Tibial nerve (tissue), 4 donors: ENCODE measurements around the gene RASL10A. TPM values are rescaled to one million over a fixed set of nuclear protein-coding genes. Genes with fewer than 3 reads are reported as not detected.

Source experiments
- DNase-seq, 2 donors: peaks; one replicate each; pipeline ENCODE4 v3.0.0-alpha.2; 2019; ENCODE audit warnings: low spot score in 2 of 2
- H3K27ac ChIP-seq, 4 donors: fragments of 200-600 bp; sonication (generic) in 3 of 4; one replicate each; pipeline ENCODE4 v1.5.1; 2017 to 2019; ENCODE audit warnings: mild to moderate bottlenecking in 1 of 4
- H3K27me3 ChIP-seq, 2 donors: fragments of 200-600 bp; sonication (generic) in 1 of 2; one replicate each; pipeline versions ENCODE4 v1.5.1 to v1.6.0; 2017 to 2019
- H3K36me3 ChIP-seq, 3 donors: fragments of 200-600 bp; sonication (generic); one replicate each; pipeline ENCODE4 v1.5.1; 2018 to 2019
- H3K4me1 ChIP-seq, 4 donors: fragments of 200-600 bp; sonication (generic) in 3 of 4; one replicate each; pipeline ENCODE4 v1.5.1; 2017 to 2019
- H3K4me3 ChIP-seq, 4 donors: fragments of 200-600 bp; sonication (generic) in 3 of 4; one replicate each; pipeline ENCODE4 v1.5.1; 2017 to 2019; ENCODE audit warnings: mild to moderate bottlenecking in 1 of 4, moderate library complexity in 1 of 4
- H3K9me3 ChIP-seq, 4 donors: fragments of 200-600 bp; sonication (generic) in 3 of 4; one replicate each; pipeline ENCODE4 v1.5.1; 2017 to 2019
- EP300 ChIP-seq, 2 donors: sonication (generic); formaldehyde crosslinking; IDR thresholded peaks; one replicate each; pipeline ENCODE4 v1.6.1; 2017; ENCODE audit warnings: antibody characterized with exemption in 2 of 2, mild to moderate bottlenecking in 1 of 2
- POLR2A ChIP-seq, 2 donors: fragments of 450-650 bp; IDR thresholded peaks; one replicate each; pipeline ENCODE4 v1.6.1; 2017; ENCODE audit warnings: antibody characterized with exemption in 2 of 2, mild to moderate bottlenecking in 2 of 2, moderate library complexity in 2 of 2
- WGBS, 2 donors: methylation state at CpG; one replicate each; pipeline ENCODE4 v1.1.5; 2018; 5-methylcytosine and 5-hydroxymethylcytosine counted together
- total RNA-seq, 4 donors: library from RNA; depleted of rRNA; stranded (reverse); fragments of >200 nt; gene quantifications; one replicate each; pipeline ENCODE4 v1.1.0, GENCODE V29; 2016
- TF ChIP-seq, protein P1 (sequence below), 5 experiments: fragments of 200-600 bp in 3 of 5; fragments of 450-650 bp in 2 of 5; sonication (generic) in 3 of 5; IDR thresholded peaks; one replicate each; pipeline ENCODE4 v1.5.1; 2016 to 2019; ENCODE audit warnings: antibody characterized with exemption in 5 of 5, mild to moderate bottlenecking in 3 of 5, moderate library complexity in 2 of 5

Gene RASL10A
- total RNA-seq, 4 donors from 2014 or later, result 2.2 to 6.6 (median 3.3) TPM; not detected in 1

DNA sequence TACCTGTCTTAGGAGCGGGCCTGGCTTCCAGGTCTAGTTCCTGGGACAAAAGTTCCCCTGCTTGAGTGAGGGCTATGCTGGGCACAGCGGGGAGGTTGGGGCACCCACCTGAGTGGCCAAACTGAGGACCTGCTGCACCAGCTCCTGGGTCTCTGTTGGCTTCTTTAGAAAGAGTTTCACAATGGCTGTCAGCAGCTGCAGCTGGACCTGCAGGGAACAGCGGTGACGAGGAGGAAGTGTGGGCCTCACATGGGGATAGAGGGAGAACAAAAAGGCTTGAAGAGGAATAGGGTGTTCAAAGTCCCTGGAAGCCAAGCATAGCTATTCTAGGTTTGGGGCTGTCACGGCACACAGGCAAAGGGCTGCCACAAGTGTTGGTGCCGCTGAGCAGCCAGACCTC lies 26.7 kb upstream of the RASL10A start:
- DNase-seq, result no peak
- Histone ChIP-seq H3K36me3 (peaks cover 0 to 100% (median 47%) of the 10 kb centered on the region in 3 donors), H3K27ac (no peak overlapping the region), H3K9me3 (no peaks in the 10 kb centered on the region), H3K4me3 (no peak overlapping the region), H3K27me3 (no peaks in the 10 kb centered on the region), H3K4me1 (no peaks in the 10 kb centered on the region)
- TF ChIP-seq, protein P1, sequence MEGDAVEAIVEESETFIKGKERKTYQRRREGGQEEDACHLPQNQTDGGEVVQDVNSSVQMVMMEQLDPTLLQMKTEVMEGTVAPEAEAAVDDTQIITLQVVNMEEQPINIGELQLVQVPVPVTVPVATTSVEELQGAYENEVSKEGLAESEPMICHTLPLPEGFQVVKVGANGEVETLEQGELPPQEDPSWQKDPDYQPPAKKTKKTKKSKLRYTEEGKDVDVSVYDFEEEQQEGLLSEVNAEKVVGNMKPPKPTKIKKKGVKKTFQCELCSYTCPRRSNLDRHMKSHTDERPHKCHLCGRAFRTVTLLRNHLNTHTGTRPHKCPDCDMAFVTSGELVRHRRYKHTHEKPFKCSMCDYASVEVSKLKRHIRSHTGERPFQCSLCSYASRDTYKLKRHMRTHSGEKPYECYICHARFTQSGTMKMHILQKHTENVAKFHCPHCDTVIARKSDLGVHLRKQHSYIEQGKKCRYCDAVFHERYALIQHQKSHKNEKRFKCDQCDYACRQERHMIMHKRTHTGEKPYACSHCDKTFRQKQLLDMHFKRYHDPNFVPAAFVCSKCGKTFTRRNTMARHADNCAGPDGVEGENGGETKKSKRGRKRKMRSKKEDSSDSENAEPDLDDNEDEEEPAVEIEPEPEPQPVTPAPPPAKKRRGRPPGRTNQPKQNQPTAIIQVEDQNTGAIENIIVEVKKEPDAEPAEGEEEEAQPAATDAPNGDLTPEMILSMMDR (IDR thresholded peaks at IDR 0.05), result no peak
- TF ChIP-seq EP300 (IDR thresholded peaks at IDR 0.05), result no peak
- TF ChIP-seq POLR2A (IDR thresholded peaks at IDR 0.05), result no peak
- 89 to 95% methylated on average over 5 to 6 of the region's 6 CpGs for WGBS, 2 donors

GRCh38 chr22:29341849-29342127 lies 26.3 kb upstream of the RASL10A start:
- no peak overlapping the region for H3K4me3 ChIP-seq
- H3K9me3 ChIP-seq, result no peaks in the 10 kb centered on the region
- H3K27me3 ChIP-seq, result no peaks in the 10 kb centered on the region
- H3K27ac ChIP-seq, result no peak overlapping the region
- no peak for DNase-seq
- H3K36me3 ChIP-seq, result peaks cover 0 to 100% (median 47%) of the 10 kb centered on the region in 3 donors
- WGBS, 2 donors, result 77 to 100% methylated on average over 1 to 2 of the region's 2 CpGs
- TF ChIP-seq, protein P1 (IDR thresholded peaks at IDR 0.05), result no peak
- TF ChIP-seq POLR2A (IDR thresholded peaks at IDR 0.05), result no peak
- TF ChIP-seq EP300 (IDR thresholded peaks at IDR 0.05), result no peak
- H3K4me1 ChIP-seq, result no peaks in the 10 kb centered on the region

- 90 to 93% methylated on average over 24 to 25 of the region's 25 CpGs for WGBS, 2 donors
- H3K36me3 ChIP-seq, result peaks cover 0 to 100% (median 47%) of the 10 kb centered on the region in 3 donors
- H3K4me1 ChIP-seq, result no peaks in the 10 kb centered on the region
- H3K27me3 ChIP-seq, result no peaks in the 10 kb centered on the region
- TF ChIP-seq EP300 (IDR thresholded peaks at IDR 0.05) (no peak), POLR2A (IDR thresholded peaks at IDR 0.05) (no peak)
- TF ChIP-seq, protein P1 (IDR thresholded peaks at IDR 0.05), result no peak
- H3K27ac ChIP-seq, result no peak overlapping the region
- H3K4me3 ChIP-seq, result no peak overlapping the region
- DNase-seq, result no peak
- no peaks in the 10 kb centered on the region for H3K9me3 ChIP-seq
Measured at GRCh38 chr22:29341056-29341848, 25.8 kb upstream of the RASL10A start.

DNA sequence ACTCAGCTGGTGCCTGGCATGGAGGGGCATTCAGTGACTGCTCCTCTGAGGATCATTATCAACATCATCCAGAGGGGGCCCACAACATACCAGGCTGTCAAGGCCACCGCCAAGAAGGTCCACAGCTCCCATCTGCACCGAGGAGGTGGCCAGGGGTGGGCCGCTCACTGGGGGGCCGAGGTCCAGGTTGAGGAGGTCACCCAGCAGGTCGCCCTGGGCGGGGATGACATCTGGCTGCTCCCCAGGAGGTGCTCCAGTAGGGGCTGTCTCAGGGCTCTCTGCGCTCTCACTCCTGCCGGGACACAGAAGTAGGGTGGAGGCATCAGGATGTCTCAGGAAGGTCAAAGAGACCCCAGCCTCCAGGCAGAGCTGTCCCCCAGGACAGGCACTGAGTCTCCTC lies 25.1 kb upstream of the RASL10A start:
- Histone ChIP-seq H3K36me3 (peaks cover 0 to 100% (median 47%) of the 10 kb centered on the region in 3 donors), H3K4me1 (no peaks in the 10 kb centered on the region), H3K27me3 (no peaks in the 10 kb centered on the region), H3K27ac (no peak overlapping the region), H3K9me3 (no peaks in the 10 kb centered on the region), H3K4me3 (no peak overlapping the region)
- WGBS, 2 donors, result 85 to 92% methylated on average over 6 to 8 of the region's 8 CpGs
- TF ChIP-seq, protein P1 (IDR thresholded peaks at IDR 0.05), result no peak
- DNase-seq, result no peak

- Histone ChIP-seq H3K36me3 (peaks cover 0 to 100% (median 47%) of the 10 kb centered on the region in 3 donors), H3K9me3 (no peaks in the 10 kb centered on the region), H3K4me1 (no peaks in the 10 kb centered on the region), H3K27me3 (no peaks in the 10 kb centered on the region), H3K4me3 (no peak overlapping the region), H3K27ac (no peak overlapping the region)
- WGBS, 2 donors, result 91 to 93% methylated on average over 23 of the region's 23 CpGs
- TF ChIP-seq, protein P1 (IDR thresholded peaks at IDR 0.05), result no peak
- TF ChIP-seq POLR2A (IDR thresholded peaks at IDR 0.05), result no peak
- no peak for TF ChIP-seq EP300 (IDR thresholded peaks at IDR 0.05)
- no peak for DNase-seq
Measured at GRCh38 chr22:29339381-29340235, 24.1 kb upstream of the RASL10A start.
